H1 (cell line): ENCODE results near the gene LY6G5C. TPM values are rescaled to one million over a fixed set of nuclear protein-coding genes. Genes with fewer than 3 reads are reported as not detected.

Experiments used
- CTCF ChIA-PET: fragments of 300-600 bp; sonication (Branson Sonifier 250); formaldehyde crosslinking; loops from one replicate; lab custom pipeline; 2021; ENCODE audit not compliant: partially characterized antibody; lab: Charles Lee
- POLR2A ChIA-PET: fragments of 300-600 bp; sonication (Branson Sonifier 250); formaldehyde crosslinking; loops from one replicate; lab custom pipeline; 2021; ENCODE audit warnings: inconsistent platforms; ENCODE audit not compliant: partially characterized antibody; lab: Charles Lee
- DNase-seq, 2 experiments: peaks; one replicate each; pipeline versions ENCODE4 v3.0.0 to v3.0.0-alpha.2; 2010 to 2022; ENCODE audit warnings: low spot score in 2 of 2, low read depth in 1 of 2, mixed read lengths in 1 of 2
- FAIRE-seq: peaks from 2 replicates; lab custom pipeline; 2011; peaks lifted over from hg19 to GRCh38; lab: Jason Lieb, UNC
- H2AFZ ChIP-seq: 2 replicates; pipeline ENCODE4 v1.8.1; 2012; ENCODE audit warnings: low read length, inconsistent platforms
- H2AK5ac ChIP-seq: 2 replicates; pipeline ENCODE4 v1.6.1; 2013; ENCODE audit warnings: low read depth, low read length
- H2BK120ac ChIP-seq: replicated peaks from 2 replicates; pipeline ENCODE3; 2013; ENCODE audit warnings: low read depth, low read length, inconsistent platforms
- H2BK12ac ChIP-seq: 2 replicates; pipeline ENCODE4 v1.6.1; 2013; ENCODE audit warnings: low read depth, low read length
- H2BK15ac ChIP-seq: 2 replicates; pipeline ENCODE4 v1.6.1; 2013; ENCODE audit warnings: low read length
- H2BK20ac ChIP-seq: 2 replicates; pipeline ENCODE4 v1.6.1; 2013; ENCODE audit warnings: low read length
- H2BK5ac ChIP-seq: 2 replicates; pipeline ENCODE4 v1.6.1; 2013; ENCODE audit warnings: low read depth, low read length
- H3K14ac ChIP-seq: 2 replicates; pipeline ENCODE4 v1.6.1; 2013; ENCODE audit warnings: inconsistent platforms; ENCODE audit not compliant: insufficient read length
- H3K18ac ChIP-seq: 2 replicates; pipeline ENCODE4 v1.6.1; 2013; ENCODE audit warnings: low read length; ENCODE audit errors: extremely low read depth
- H3K23ac ChIP-seq: 2 replicates; pipeline ENCODE4 v1.6.1; 2013; ENCODE audit warnings: inconsistent platforms; ENCODE audit not compliant: insufficient read length
- H3K23me2 ChIP-seq: 2 replicates; pipeline ENCODE4 v1.6.1; 2013; ENCODE audit warnings: low read depth, low read length
- H3K27ac ChIP-seq: 2 replicates; pipeline ENCODE4 v1.6.1; 2011; ENCODE audit warnings: low read depth, low read length, inconsistent platforms
- H3K27me3 ChIP-seq, 4 experiments: replicated peaks in 1 of 4; 1 replicate in 1 of 4; 2 replicates in 3 of 4; pipeline versions ENCODE4 v1.6.1 to v1.8.1; 2011 to 2013; ENCODE audit warnings: low read length in 3 of 4, mild to moderate bottlenecking in 3 of 4, inconsistent platforms in 2 of 4, mixed read lengths in 2 of 4, moderate library complexity in 1 of 4; ENCODE audit not compliant: control insufficient read depth in 3 of 4, insufficient read depth in 3 of 4; ENCODE audit errors: extremely low read depth in 1 of 4
- H3K36me3 ChIP-seq, 4 experiments: 2 replicates each; pipeline versions ENCODE4 v1.6.1 to v1.8.1; 2011 to 2013; ENCODE audit warnings: mild to moderate bottlenecking in 4 of 4, low read length in 3 of 4, moderate library complexity in 2 of 4, control low read depth in 1 of 4, inconsistent platforms in 1 of 4; ENCODE audit not compliant: insufficient read depth in 4 of 4, control insufficient read depth in 2 of 4
- H3K4ac ChIP-seq: replicated peaks from 2 replicates; pipeline ENCODE3; 2013; ENCODE audit warnings: low read length, low read depth, mixed read lengths, inconsistent platforms; ENCODE audit not compliant: insufficient read length
- H3K4me1 ChIP-seq, 4 experiments: replicated peaks in 1 of 4; 1 replicate in 1 of 4; 2 replicates in 3 of 4; pipeline versions ENCODE4 v1.6.1 to v1.8.1; 2011 to 2013; ENCODE audit warnings: low read length in 3 of 4, inconsistent platforms in 2 of 4, mixed read lengths in 1 of 4; ENCODE audit not compliant: insufficient read depth in 4 of 4, control insufficient read depth in 3 of 4
- H3K4me2 ChIP-seq, 2 experiments: 2 replicates each; pipeline versions ENCODE4 v1.6.1 to v1.8.1; 2011 to 2013; ENCODE audit warnings: low read depth in 2 of 2, low read length in 2 of 2, control low read depth in 1 of 2, inconsistent platforms in 1 of 2, mild to moderate bottlenecking in 1 of 2; ENCODE audit not compliant: insufficient read depth in 1 of 2
- H3K4me3 ChIP-seq, 4 experiments: fragments of 200-600, 300-600 bp in 1 of 4; sonication (generic), shearing (Covaris generic), sonication (Bioruptor Twin) in 1 of 4; 2 replicates each; pipeline versions ENCODE4 v1.5.1 to v1.8.1; 2011 to 2016; ENCODE audit warnings: low read length in 4 of 4, low read depth in 3 of 4, control low read depth in 2 of 4, inconsistent platforms in 2 of 4, mild to moderate bottlenecking in 2 of 4, mixed read lengths in 1 of 4, moderate library complexity in 1 of 4; ENCODE audit not compliant: insufficient read depth in 2 of 4; ENCODE audit errors: extremely low read depth in 1 of 4
- H3K56ac ChIP-seq: replicated peaks from 2 replicates; pipeline ENCODE3; 2013; ENCODE audit warnings: low read depth, mild to moderate bottlenecking, mixed read lengths, low read length, inconsistent platforms; ENCODE audit not compliant: insufficient read length
- H3K79me1 ChIP-seq: 2 replicates; pipeline ENCODE4 v1.6.1; 2013; ENCODE audit warnings: low read depth, low read length, control low read depth
- H3K79me2 ChIP-seq, 2 experiments: 2 replicates each; pipeline versions ENCODE4 v1.6.1 to v1.8.1; 2012 to 2013; ENCODE audit warnings: low read length in 2 of 2, mild to moderate bottlenecking in 2 of 2, inconsistent platforms in 1 of 2; ENCODE audit not compliant: insufficient read depth in 2 of 2, control insufficient read depth in 1 of 2
- H3K9ac ChIP-seq, 4 experiments: replicated peaks in 1 of 4; 1 replicate in 1 of 4; 2 replicates in 3 of 4; pipeline versions ENCODE4 v1.6.1 to v1.8.1; 2011 to 2013; ENCODE audit warnings: low read depth in 3 of 4, low read length in 3 of 4, control low read depth in 2 of 4, mild to moderate bottlenecking in 2 of 4, moderate library complexity in 2 of 4, inconsistent platforms in 1 of 4; ENCODE audit errors: extremely low read depth in 1 of 4
- H3K9me3 ChIP-seq, 2 experiments: 2 replicates each; pipeline versions ENCODE4 v1.6.1 to v1.8.1; 2012 to 2013; ENCODE audit warnings: mild to moderate bottlenecking in 2 of 2, moderate library complexity in 2 of 2, control low read depth in 1 of 2, inconsistent platforms in 1 of 2, low read depth in 1 of 2, low read length in 1 of 2, mixed read lengths in 1 of 2; ENCODE audit not compliant: insufficient read depth in 2 of 2
- H4K20me1 ChIP-seq, 2 experiments: replicated peaks in 1 of 2; 2 replicates each; pipeline versions ENCODE3 to v1.8.1; 2011 to 2013; ENCODE audit warnings: inconsistent platforms in 2 of 2, low read length in 2 of 2, mild to moderate bottlenecking in 1 of 2; ENCODE audit not compliant: insufficient read depth in 2 of 2, control insufficient read depth in 1 of 2
- H4K5ac ChIP-seq: 2 replicates; pipeline ENCODE4 v1.6.1; 2013; ENCODE audit warnings: low read length, low read depth, mixed read lengths, inconsistent platforms; ENCODE audit not compliant: insufficient read length
- H4K8ac ChIP-seq: 2 replicates; pipeline ENCODE4 v1.8.0; 2013; ENCODE audit warnings: mild to moderate bottlenecking, moderate library complexity, low read length, inconsistent platforms; ENCODE audit not compliant: insufficient read depth; ENCODE audit errors: extremely low read depth
- H4K91ac ChIP-seq: replicated peaks from 2 replicates; pipeline ENCODE3; 2013; ENCODE audit warnings: low read length, mixed read lengths, inconsistent platforms; ENCODE audit not compliant: insufficient read length
- ASH2L ChIP-seq: fragments of 200-600, 300-600 bp; sonication (generic); IDR thresholded peaks from one replicate; pipeline ENCODE4 v1.7.1; 2017; ENCODE audit warnings: low read length
- BCL11A ChIP-seq, 2 experiments: IDR thresholded peaks; one replicate each; pipeline ENCODE4 v1.6.1; 2011; ENCODE audit warnings: low read depth in 2 of 2, low read length in 2 of 2, mild to moderate bottlenecking in 2 of 2
- CREB1 ChIP-seq: IDR thresholded peaks from 2 replicates; pipeline ENCODE4 v1.6.1; 2012; ENCODE audit warnings: inconsistent platforms
- E2F6 ChIP-seq: IDR thresholded peaks from 2 replicates; pipeline ENCODE4 v1.6.1; 2012; ENCODE audit warnings: inconsistent platforms
- POLR2AphosphoS5 ChIP-seq: IDR thresholded peaks from 2 replicates; pipeline ENCODE4 v1.6.1; 2011; ENCODE audit warnings: low read depth, low read length
- RFX5 ChIP-seq: IDR thresholded peaks from 2 replicates; pipeline ENCODE4 v1.6.1; 2011; ENCODE audit warnings: low read depth, low read length, improper control_type of control experiment, borderline replicate concordance
- SP1 ChIP-seq: IDR thresholded peaks from 2 replicates; pipeline ENCODE4 v1.6.1; 2011; ENCODE audit warnings: low read depth, low read length
- SRF ChIP-seq: IDR thresholded peaks from 2 replicates; pipeline ENCODE4 v1.6.1; 2011; ENCODE audit warnings: mild to moderate bottlenecking, low read depth, low read length, moderate library complexity
- TAF7 ChIP-seq: optimal IDR thresholded peaks from 2 replicates; pipeline ENCODE3; 2011; ENCODE audit warnings: low read depth, mild to moderate bottlenecking, inconsistent platforms, low read length, moderate library complexity, borderline replicate concordance
- YY1 ChIP-seq: IDR thresholded peaks from 2 replicates; pipeline ENCODE4 v1.6.1; 2011; ENCODE audit warnings: low read depth, mild to moderate bottlenecking, low read length
- WGBS, 2 experiments: shearing (Covaris generic) in 1 of 2; methylation state at CpG; one replicate each; pipeline versions ENCODE4 v1.1.6 to v1.1.7; 2013 to 2015; ENCODE audit warnings: low lambda C conversion rate in 2 of 2, mixed read lengths in 2 of 2, inconsistent platforms in 1 of 2, low coverage in 1 of 2, missing lambda C conversion rate in 1 of 2; ENCODE audit not compliant: insufficient replicate concordance in 2 of 2, insufficient coverage in 1 of 2, insufficient read length in 1 of 2; ENCODE audit errors: extremely low coverage in 1 of 2, missing lambda C conversion rate in 1 of 2; 5-methylcytosine and 5-hydroxymethylcytosine counted together
- polyA plus RNA-seq, 7 experiments: library from polyadenylated mRNA; depleted of rRNA in 3 of 7; stranded (reverse) in 5 of 7; unstranded in 2 of 7; fragments of >200 nt in 5 of 7; fragments of 200-250 nt in 2 of 7; gene quantifications; 1 replicate in 5 of 7; 2 replicates in 1 of 7; 4 replicates in 1 of 7; pipeline versions ENCODE4 v1.2.1 to v1.2.3, GENCODE V29; 2011 to 2013; ENCODE audit warnings: missing spikeins in 2 of 7, mixed read lengths in 2 of 7
- total RNA-seq: library from RNA; stranded (reverse); fragmentation: NEBNext Ultra II Directional; extraction: Animal tissue kit (Norgen Biotek cat#: 25700); gene quantifications from 2 replicates; pipeline ENCODE4 v1.2.1, GENCODE V29; 2021
- TF ChIP-seq, protein P1 (sequence below): IDR thresholded peaks from 2 replicates; pipeline ENCODE4 v1.6.1; 2012; ENCODE audit warnings: low read length, inconsistent platforms

Gene LY6G5C
- total and polyA plus RNA-seq, 2 of the 8 experiments (the other 6 are each of a cell fraction or from before 2014, with no cell fraction given) = 1.1 to 1.8 TPM

DNA sequence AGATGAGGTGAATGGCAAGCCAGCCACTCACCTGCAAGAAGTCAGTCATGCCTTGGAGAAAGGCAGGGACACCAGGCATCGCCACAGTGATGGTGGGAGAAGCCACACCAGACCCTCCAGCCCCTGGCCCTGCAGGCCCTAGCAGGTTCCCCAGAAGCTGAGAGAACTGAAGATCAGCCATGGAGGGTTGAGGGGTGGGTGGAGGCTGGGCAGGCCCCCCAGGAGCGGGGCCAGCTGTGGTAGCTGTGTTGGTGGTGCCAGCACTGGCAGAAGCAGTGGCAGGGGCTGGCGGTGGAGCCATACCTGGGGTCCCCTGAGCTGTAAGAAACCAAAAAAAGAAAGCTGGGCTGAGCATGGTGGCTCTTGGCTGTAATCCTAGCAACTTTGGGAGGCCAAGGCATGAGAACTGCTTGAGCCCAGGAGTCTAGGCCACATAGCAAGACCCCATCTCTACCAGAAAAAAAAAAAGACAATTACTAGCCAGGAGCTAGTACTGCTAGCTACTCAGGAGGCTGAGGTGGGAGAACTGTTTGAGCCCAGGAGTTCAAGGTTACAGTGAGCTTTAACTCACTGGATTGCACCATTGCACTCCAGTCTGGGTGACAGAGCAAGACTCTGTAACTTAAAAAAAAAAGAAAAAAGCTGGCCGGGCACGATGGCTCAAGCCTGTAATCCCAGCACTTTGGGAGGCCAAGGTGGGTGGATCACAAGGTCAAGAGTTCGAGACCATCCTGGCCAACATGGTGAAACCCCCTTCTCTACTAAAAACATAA lies 37.9 kb downstream of the LY6G5C start:
- WGBS, 2 experiments = 93% methylated on average over 4 of the region's 6 CpGs; no CpG with 5 or more reads in 1 of the 2 experiments
- Histone ChIP-seq H3K56ac (no peak overlapping the region), H3K79me1 (no peaks in the 10 kb centered on the region; the same call in none of the 2 replicates), H2BK20ac (no peak overlapping the region), H4K8ac (no peak overlapping the region), H3K27ac (no peak overlapping the region), H3K9ac (no peak overlapping the region), H3K27me3 (no peaks in the 10 kb centered on the region), H4K91ac (no peak overlapping the region), H2BK120ac (no peak overlapping the region), H2BK15ac (no peak overlapping the region), H3K36me3 (peaks cover 47 to 92% (median 71%) of the 10 kb centered on the region in 4 experiments), H3K14ac (no peak overlapping the region), H4K20me1 (peaks cover 6% of the 10 kb centered on the region in 2 experiments), H3K9me3 (no peaks in the 10 kb centered on the region), H3K4me3 (no peak overlapping the region), H4K5ac (no peak overlapping the region), H3K23ac (no peak overlapping the region), H3K23me2 (no peaks in the 10 kb centered on the region), H2BK5ac (no peak overlapping the region), H3K4me2 (no peak overlapping the region), H3K4me1 (no peaks in the 10 kb centered on the region), H3K18ac (no peak overlapping the region), H3K4ac (no peak overlapping the region), H2AK5ac (no peak overlapping the region), H2BK12ac (no peak overlapping the region), H2AFZ (no peak overlapping the region), H3K79me2 (no peaks in the 10 kb centered on the region)
- ChIA-PET POLR2A (interaction anchor here (0.6 to 34.9 kb wide), 9 partner anchors 7 to 164 kb away, joined by 3 to 883 read pairs (median 4); partner anchors contain the start of genes APOM, BAG6, C6orf47 and CSNK2B), CTCF (interaction anchor here (0.7 to 1.9 kb wide), 7 partner anchors 9 to 169 kb away, joined by 3 to 6 read pairs (median 4); no protein-coding TSS in a partner anchor)
- FAIRE-seq = no peak
- no peak for DNase-seq
- TF ChIP-seq ASH2L (no peak), BCL11A (IDR thresholded peaks at IDR 0.05; ENCODE audit: low read depth in 2 of 2, low read length in 2 of 2) (no peak), E2F6 (no peak), SRF (no peak), RFX5 (no peak), SP1 (no peak), YY1 (no peak), POLR2AphosphoS5 (no peak), CREB1 (no peak), TAF7 (no peak)
- TF ChIP-seq, protein P1, sequence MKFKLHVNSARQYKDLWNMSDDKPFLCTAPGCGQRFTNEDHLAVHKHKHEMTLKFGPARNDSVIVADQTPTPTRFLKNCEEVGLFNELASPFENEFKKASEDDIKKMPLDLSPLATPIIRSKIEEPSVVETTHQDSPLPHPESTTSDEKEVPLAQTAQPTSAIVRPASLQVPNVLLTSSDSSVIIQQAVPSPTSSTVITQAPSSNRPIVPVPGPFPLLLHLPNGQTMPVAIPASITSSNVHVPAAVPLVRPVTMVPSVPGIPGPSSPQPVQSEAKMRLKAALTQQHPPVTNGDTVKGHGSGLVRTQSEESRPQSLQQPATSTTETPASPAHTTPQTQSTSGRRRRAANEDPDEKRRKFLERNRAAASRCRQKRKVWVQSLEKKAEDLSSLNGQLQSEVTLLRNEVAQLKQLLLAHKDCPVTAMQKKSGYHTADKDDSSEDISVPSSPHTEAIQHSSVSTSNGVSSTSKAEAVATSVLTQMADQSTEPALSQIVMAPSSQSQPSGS = no peak
